ENCODE results near the gene MYBPC1. TPM values are rescaled to one million over a fixed set of nuclear protein-coding genes. Genes with fewer than 3 reads are reported as not detected.

Gene MYBPC1
- polyA plus RNA-seq, 3 donors = 0.04 to 0.16 TPM; not detected in 1

DNA sequence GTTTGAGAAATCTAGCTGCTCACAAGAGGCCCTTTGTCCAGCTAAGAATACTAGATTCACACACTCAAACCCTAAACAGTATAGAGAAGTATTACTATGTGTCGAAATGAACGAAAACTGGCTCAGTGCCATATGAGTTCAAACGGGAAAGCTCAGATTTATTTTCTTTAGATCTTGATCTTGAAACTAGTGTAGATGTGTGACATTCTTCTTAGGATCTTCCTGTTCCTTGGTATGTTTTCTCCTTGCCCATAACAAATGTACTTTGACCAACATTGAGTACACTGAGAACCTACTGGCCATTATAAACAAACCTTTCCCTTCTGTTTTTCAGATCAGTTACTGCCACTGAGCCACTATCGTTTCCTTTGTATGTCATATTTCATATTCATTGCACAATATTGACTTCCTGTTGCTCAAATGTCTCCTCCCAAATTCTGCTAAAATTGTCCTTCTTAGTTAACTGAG lies 21.3 kb downstream of the MYBPC1 start:
- H3K36me3 Mint-ChIP-seq = peaks cover 2 to 4% of the 10 kb centered on the region in 2 donors
- H3K4me3 Mint-ChIP-seq = peak overlapping the region; percentile 84 to 94
- peak overlapping the region; percentile 77 for H3K4me2 ChIP-seq (replicated peaks; ENCODE audit: extremely low read depth, low read length, poor library complexity, severe bottlenecking)
- H3K27me3 ChIP-seq (ENCODE audit: control insufficient read depth in 2 of 2, insufficient read depth in 2 of 2, low read length in 2 of 2) = no peaks in the 10 kb centered on the region
- H3K27me3 Mint-ChIP-seq (ENCODE audit: low read depth in 3 of 3) = peaks cover 0 to 2% (median 0%) of the 10 kb centered on the region in 3 donors
- no peaks in the 10 kb centered on the region for H3K36me3 ChIP-seq (replicated peaks in 1 of 2; ENCODE audit: control insufficient read depth in 1 of 2, insufficient read depth in 2 of 2, low read length in 2 of 2)
- peak overlapping the region; percentile 76 for H2AFZ ChIP-seq (ENCODE audit: insufficient read depth, low read depth, low read length, poor library complexity, severe bottlenecking)
- peaks cover 60 to 67% of the 10 kb centered on the region in 2 donors for H3K4me1 ChIP-seq (ENCODE audit: control insufficient read depth in 1 of 2, insufficient read depth in 2 of 2, low read length in 2 of 2)
- peak overlapping the region; percentile 87 to 90 for H3K27ac ChIP-seq (ENCODE audit: low read depth in 1 of 2, low read length in 2 of 2)
- H3K27ac Mint-ChIP-seq = peak overlapping the region; percentile 91 to 99 (median 98)
- TF ChIP-seq, protein P1, sequence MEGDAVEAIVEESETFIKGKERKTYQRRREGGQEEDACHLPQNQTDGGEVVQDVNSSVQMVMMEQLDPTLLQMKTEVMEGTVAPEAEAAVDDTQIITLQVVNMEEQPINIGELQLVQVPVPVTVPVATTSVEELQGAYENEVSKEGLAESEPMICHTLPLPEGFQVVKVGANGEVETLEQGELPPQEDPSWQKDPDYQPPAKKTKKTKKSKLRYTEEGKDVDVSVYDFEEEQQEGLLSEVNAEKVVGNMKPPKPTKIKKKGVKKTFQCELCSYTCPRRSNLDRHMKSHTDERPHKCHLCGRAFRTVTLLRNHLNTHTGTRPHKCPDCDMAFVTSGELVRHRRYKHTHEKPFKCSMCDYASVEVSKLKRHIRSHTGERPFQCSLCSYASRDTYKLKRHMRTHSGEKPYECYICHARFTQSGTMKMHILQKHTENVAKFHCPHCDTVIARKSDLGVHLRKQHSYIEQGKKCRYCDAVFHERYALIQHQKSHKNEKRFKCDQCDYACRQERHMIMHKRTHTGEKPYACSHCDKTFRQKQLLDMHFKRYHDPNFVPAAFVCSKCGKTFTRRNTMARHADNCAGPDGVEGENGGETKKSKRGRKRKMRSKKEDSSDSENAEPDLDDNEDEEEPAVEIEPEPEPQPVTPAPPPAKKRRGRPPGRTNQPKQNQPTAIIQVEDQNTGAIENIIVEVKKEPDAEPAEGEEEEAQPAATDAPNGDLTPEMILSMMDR (IDR thresholded peaks at IDR 0.05) = no peak
- no peaks in the 10 kb centered on the region for H3K9me3 ChIP-seq (replicated peaks in 1 of 2; ENCODE audit: control insufficient read depth in 1 of 2, insufficient read depth in 1 of 2, low read length in 2 of 2)
- 0% methylated on average over 1 of the region's 4 CpGs for WGBS (ENCODE audit: insufficient coverage)
- DNase-seq = peak; percentile 65 to 82 (median 70)
- peak overlapping the region; percentile 61 for H3K9ac ChIP-seq (ENCODE audit: insufficient read depth, low read length, poor library complexity, severe bottlenecking)
- H3K79me2 ChIP-seq (ENCODE audit: insufficient read depth, low read length) = no peaks in the 10 kb centered on the region
- H4K20me1 ChIP-seq (ENCODE audit: insufficient read depth, low read length) = no peaks in the 10 kb centered on the region
- no peaks in the 10 kb centered on the region for H3K9me3 Mint-ChIP-seq
- H3K4me1 Mint-ChIP-seq = peaks cover 73% of the 10 kb centered on the region
- H3K4me3 ChIP-seq (replicated peaks in 1 of 3; ENCODE audit: low read depth in 2 of 3, low read length in 3 of 3) = peak overlapping the region; percentile 37 to 80 (median 76)
- intact Hi-C loops (cut with micrococcal nuclease) = loop anchor here in 1 of 2 donors (10.0 kb wide), 1 partner anchor 59 kb away; no protein-coding TSS in a partner anchor

DNA sequence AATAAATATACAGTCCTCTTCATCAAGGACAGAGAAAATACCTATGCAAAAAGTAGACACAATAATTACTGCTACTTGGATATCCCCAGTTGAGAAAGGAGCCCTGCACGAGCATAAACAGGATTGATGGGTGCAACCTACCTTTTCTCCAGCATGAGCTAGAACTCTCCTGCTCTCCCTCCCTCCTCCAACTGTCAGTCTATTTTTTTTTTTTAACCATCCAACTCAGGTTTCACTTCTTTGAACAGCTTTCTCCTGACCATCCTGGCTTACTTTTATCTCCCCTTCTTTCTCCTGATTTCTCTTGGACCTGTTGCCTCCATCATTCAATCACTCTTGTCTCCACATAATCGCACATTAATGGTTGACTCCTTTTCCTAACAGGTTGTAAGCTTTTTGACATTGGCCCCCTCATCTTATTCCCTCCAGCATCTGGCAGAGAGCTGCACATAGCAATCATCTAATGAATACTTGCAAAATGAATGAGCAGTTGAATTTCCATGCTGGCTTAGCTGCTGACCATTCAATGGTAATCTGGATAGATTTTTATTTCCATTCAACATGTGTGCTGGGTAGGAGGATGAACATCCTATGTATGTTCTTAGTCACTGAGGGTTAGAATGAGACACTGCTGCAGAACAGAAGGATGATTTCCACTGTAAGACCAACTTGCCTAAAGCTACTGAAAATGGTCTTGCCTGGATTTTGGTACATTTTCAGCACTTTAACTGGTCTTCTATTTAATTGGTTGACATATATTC lies 24.4 kb downstream of the MYBPC1 start:
- TF ChIP-seq, protein P1 (IDR thresholded peaks at IDR 0.05) = no peak
- H3K27me3 Mint-ChIP-seq (ENCODE audit: low read depth in 3 of 3) = peaks cover 0 to 2% (median 0%) of the 10 kb centered on the region in 3 donors

More for the DNA sequence above, 24.4 kb downstream of the MYBPC1 start:
- no peaks in the 10 kb centered on the region for H3K9me3 ChIP-seq (replicated peaks in 1 of 2; ENCODE audit: control insufficient read depth in 1 of 2, insufficient read depth in 1 of 2, low read length in 2 of 2)
- H3K4me1 Mint-ChIP-seq = peaks cover 68% of the 10 kb centered on the region
- H3K36me3 Mint-ChIP-seq = peaks cover 0 to 4% of the 10 kb centered on the region in 2 donors
- no peaks in the 10 kb centered on the region for H3K79me2 ChIP-seq (ENCODE audit: insufficient read depth, low read length)
- DNase-seq = no peak
- H3K9ac ChIP-seq (ENCODE audit: insufficient read depth, low read length, poor library complexity, severe bottlenecking) = no peak overlapping the region
- no peaks in the 10 kb centered on the region for H3K9me3 Mint-ChIP-seq
- no peak overlapping the region for H3K27ac ChIP-seq (ENCODE audit: low read depth in 1 of 2, low read length in 2 of 2)
- intact Hi-C loops (cut with micrococcal nuclease) = loop anchor here in 1 of 2 donors (10.0 kb wide), 1 partner anchor 56 kb away; no protein-coding TSS in a partner anchor
- H3K4me1 ChIP-seq (ENCODE audit: control insufficient read depth in 1 of 2, insufficient read depth in 2 of 2, low read length in 2 of 2) = peaks cover 54 to 66% of the 10 kb centered on the region in 2 donors
- H3K4me3 ChIP-seq (replicated peaks in 1 of 3; ENCODE audit: low read depth in 2 of 3, low read length in 3 of 3) = no peak overlapping the region
- H3K4me2 ChIP-seq (replicated peaks; ENCODE audit: extremely low read depth, low read length, poor library complexity, severe bottlenecking) = no peak overlapping the region
- no peak overlapping the region for H2AFZ ChIP-seq (ENCODE audit: insufficient read depth, low read depth, low read length, poor library complexity, severe bottlenecking)
- H4K20me1 ChIP-seq (ENCODE audit: insufficient read depth, low read length) = no peaks in the 10 kb centered on the region
- 90% methylated on average over 2 of the region's 2 CpGs for WGBS (ENCODE audit: insufficient coverage)
- peak overlapping the region in 3 of 7 donors; percentile 6 to 65 (median 64) for H3K27ac Mint-ChIP-seq
- H3K27me3 ChIP-seq (ENCODE audit: control insufficient read depth in 2 of 2, insufficient read depth in 2 of 2, low read length in 2 of 2) = no peaks in the 10 kb centered on the region
- no peaks in the 10 kb centered on the region for H3K36me3 ChIP-seq (replicated peaks in 1 of 2; ENCODE audit: control insufficient read depth in 1 of 2, insufficient read depth in 2 of 2, low read length in 2 of 2)
- H3K4me3 Mint-ChIP-seq = no peak overlapping the region
